GM18507 (cell line): ENCODE measurements around the gene SLC12A8.

ENCODE experiments used
- DNase-seq: peaks from one replicate; pipeline ENCODE4 v3.0.0; 2011; ENCODE audit warnings: low read depth; ENCODE audit not compliant: insufficient read length; ENCODE audit errors: extremely low spot score
- FAIRE-seq: peaks from 2 replicates; lab custom pipeline; 2011; peaks lifted over from hg19 to GRCh38; lab: Jason Lieb, UNC

SLC12A8 gene

DNA sequence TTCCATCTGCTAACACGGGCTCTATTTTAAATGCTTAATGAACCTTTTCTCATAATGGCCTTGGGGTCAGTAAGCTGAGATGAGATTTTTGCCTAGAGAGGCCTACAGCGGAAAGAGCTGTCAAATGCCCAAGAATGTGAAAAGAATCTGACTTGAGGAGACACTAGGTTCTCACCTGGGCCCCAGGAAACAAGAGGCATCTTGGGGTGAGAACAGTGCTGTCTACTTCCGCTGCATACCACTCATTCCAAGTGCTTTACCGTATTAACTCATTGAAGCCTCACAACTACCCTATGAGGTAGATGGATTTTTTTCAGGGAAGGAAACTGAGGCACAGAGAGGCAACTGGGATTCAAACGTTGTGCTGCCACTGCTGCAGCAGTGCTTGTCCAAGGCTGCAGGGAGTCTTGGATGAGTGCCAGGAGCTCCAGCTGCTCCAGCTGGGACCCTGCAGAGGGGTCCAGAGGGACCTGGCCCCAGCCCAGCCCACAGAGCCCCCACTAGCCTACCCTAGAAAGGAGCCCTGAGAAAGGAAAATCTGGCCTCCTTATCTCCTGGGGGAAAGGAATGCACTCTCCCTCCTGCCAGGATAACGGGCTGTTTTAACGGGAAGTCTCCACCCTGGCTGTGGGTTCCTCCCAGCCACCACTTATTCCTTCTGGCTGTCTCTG, 68.4 kb downstream of the SLC12A8 start:
- DNase-seq (no peak), FAIRE-seq (no peak)

DNA sequence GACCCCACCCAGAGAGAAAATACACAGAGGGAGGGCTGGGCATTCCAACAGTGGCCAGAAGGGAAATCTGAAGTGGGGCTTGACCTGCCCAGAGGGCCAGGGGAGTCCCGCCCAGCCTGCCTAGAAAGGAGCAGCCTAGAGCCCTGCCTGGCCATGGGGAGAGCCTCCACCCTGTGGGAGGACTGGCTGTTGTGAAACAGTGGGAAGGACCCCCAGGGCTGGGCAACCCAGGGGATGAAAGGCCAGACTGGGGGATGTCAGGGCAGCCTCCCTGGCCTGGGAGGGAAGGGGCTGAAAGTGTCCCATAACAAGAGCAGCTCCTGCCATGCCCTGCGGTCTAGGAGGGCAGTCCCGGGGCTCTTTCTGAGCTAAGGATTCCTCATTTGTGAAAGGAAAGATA, 69.0 kb downstream of the SLC12A8 start:
- DNase-seq, result no peak

DNA sequence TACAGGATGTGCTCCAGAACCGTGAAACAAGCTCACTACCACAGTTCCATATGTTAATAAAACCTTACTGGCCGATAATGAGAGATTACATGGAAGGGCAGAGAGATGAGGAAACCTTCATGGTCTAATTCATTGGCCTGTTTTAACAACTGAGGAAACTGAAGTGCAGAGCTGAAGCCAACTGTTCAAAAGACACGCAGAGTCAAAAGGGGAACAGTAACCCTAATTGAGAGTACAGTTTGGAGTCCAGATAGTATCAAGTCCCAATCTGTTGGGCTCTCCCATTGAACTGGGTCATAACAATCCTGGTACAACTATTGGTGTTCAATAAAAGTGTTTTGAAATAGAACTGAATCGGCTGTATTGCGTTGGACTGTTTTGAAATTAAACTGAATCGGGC, 69.6 kb downstream of the SLC12A8 start:
- no peak for DNase-seq

More for the DNA sequence above, 69.0 kb downstream of the SLC12A8 start:
- FAIRE-seq, result no peak

DNA sequence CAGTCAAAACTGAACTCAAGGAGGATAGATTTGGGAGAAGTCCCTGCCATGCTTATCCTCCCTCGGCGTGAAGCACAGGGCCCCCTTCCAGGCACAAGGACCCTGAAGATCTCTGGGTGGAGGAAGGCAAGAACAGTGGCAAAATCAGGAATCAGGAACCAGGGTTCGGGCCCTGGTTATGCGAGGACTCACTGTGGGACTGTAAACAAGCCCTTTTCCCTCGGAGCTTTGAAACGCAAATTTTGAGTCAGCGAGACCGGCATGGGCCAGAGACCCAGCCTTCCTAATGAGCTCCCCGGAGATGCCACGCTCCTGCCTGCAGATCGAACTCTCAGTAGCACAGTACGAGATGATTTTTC, 70.1 kb downstream of the SLC12A8 start:
- no peak for DNase-seq
- no peak for FAIRE-seq

More for the DNA sequence above, 69.6 kb downstream of the SLC12A8 start:
- FAIRE-seq, result no peak

DNA sequence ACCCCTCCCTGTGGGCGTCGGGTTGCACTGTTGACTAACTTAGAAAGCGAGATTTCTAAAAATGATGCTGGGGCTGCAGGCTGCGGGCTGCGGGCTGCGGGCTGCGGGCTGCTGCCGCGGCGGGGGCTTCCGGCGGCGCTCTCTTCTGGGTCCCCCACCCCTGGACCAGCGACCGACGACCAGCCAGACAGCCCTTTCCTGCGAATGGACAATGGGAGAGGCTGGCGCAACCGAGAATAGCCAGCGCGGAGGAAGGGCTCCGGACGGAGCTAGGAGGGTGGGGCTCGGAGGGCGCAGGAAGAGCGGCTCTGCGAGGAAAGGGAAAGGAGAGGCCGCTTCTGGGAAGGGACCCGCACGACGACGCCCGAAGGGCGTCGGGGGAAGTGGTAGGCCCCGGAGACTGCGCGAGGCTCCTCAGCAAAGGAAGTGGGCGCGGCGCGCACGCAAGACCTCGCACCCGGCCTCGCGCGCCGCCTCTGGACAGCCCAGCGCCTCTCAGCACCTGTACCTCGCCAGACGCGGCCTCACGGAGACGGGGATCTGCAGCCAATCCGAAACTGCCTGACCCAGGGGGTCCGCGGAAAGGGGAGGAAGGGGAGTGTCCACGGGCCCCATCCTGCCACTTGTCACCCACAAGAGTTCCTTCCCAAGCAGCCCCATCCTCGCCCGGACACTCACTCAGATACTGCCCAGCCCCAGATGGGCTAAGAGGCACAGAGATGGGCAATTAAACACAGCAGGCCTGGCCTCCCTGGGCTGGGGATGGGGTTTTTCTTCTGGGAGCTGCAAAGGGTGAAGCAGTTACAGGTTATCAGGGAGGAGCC, 70.7 kb downstream of the SLC12A8 start:
- DNase-seq, result peak; percentile 68
- no peak for FAIRE-seq

DNA sequence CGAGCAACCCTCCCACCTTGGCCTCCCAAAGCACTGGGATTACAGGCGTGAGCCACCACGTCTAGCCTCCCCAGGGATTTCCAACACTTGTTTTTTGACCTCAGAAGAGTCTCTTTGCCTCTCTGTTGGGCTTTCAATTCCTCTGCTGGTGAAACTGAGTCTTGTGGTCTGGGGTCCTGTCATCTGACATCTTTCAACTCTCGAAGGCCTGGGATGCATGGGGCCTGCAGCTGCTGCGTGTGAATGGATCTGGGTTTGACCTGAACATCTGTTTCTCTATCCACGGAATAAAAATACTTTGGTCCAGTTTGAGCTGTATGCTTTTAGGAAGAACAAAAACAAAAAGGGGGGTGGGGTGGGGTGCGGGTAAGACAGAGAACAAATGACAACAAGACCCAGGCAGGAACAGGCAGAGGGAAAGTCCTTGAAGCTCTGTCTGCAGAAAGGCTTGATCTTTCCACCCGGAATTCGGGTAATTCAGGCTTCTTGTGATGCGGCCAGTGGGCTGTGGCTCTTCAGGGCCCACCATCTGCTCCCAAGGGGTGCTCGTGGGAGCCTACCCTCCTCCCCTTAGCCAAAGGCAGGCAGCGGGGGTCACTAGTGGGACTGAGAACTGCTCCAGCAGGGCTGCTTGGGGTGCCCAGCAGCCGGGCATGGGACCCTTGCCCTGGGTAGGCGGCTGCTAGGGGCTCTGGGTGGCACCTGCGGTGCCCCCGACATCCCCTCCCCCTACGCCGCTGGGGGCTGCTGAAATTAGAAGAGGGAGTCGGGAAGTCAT, 71.5 kb downstream of the SLC12A8 start:
- FAIRE-seq (peak; percentile 86), DNase-seq (no peak)

DNA sequence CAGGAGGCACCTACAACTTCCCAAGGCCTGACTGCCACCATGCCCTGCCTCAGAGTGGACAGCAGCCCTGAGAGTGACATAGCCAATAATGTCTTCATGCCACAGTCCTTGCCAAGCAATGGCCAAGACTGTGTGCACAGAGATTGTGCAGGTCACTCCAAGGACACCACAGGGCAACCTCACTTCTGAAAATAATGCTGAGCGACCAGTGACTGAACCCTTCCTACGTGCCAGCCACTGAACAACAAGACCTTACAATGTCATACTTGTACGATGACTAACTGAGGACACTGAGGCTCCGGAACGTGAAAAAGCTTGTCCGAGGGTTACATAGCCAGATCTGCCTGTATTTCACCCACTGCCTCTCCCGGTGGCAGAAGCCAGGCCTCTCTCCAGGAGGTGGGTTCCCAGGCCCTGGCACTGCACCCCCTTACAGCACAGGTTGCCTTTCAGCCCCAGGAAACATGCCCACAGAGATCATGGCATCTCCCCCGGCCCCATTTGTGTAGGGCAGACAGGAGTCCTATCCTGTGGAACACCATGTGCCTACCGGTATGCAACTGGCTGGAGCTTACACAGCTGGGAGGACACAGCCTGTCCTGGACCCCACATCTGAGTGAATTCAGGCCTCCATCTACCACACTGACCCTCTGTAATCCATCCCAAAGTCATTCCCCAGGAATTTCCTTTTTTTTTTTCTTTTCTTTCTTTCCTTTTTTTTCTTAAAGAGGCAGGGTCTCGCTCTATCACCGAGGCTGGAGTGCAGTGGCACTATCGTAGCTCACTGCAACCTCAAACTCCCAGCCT, 72.3 kb downstream of the SLC12A8 start:
- no peak for FAIRE-seq
- no peak for DNase-seq

DNA sequence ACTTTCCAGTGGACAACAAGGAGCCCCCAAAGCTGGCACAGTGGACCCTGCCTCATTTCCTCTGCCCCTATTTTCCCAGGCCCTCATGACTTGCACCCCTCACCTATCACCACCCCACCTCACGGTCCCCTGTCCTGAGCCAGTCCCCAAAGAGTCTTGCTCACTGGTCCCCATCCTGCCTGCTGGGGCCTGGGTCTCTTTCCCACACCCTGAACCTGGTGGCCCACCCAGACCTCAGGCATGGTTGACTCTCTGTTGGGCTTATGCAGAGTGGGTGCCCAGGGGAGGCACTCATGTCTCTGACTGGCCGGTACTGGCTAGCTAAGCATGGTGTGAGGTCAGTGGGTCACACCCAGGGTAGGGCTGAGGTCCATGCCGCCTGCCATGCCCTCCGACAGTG, 73.2 kb downstream of the SLC12A8 start:
- FAIRE-seq (no peak), DNase-seq (no peak)

DNA sequence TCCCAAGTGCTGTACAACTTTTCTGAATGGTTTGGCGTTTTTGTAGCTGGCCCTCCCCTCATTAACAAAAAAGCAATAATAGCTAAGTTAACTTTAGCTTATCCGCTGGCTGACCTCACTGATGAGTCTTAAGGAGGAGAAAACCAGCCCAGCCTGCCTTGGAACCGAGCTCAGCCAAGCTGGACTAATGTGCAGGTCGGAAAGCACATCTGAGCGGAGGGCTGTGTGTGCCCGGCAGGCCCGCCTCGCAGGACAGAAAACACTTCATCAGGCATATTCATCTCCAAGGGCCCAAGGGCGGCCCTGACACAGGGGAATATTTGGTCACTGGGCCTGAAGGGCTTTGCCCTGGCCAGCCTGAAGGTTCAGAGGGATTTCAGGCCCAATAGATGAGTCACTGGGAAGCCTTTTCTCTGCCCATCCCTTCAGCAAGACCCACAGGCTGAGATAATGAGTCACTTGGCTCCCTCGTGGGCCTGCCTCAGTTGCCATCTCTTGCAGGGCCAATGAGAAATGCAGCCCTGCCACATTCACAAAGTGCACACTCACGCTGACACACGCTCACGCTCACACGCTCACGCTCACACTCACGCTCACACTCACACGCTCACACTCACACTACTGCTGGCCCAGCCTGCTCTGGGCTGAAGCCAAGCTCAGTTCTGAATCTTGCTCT, 75.1 kb downstream of the SLC12A8 start:
- DNase-seq (no peak), FAIRE-seq (no peak)

DNA sequence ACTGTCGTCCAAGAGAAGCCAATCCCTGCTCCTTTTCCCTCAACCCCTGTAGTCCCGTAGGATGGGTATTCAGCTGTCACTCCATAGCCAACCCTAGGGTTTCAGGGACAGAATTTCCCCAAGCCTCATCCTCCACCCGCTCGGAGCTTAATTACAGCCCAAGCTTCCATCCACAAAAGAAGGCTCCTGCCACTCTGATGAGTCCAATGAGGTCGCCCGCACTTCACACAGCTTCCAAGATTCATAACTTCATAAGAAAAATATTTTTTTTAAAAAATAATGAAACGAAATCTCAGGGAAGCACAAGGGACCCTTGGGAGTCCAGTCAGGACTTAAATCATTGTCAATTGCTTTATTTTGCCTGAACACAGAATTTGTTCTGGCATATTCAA, 75.6 kb downstream of the SLC12A8 start:
- FAIRE-seq, result no peak
- DNase-seq, result no peak

DNA sequence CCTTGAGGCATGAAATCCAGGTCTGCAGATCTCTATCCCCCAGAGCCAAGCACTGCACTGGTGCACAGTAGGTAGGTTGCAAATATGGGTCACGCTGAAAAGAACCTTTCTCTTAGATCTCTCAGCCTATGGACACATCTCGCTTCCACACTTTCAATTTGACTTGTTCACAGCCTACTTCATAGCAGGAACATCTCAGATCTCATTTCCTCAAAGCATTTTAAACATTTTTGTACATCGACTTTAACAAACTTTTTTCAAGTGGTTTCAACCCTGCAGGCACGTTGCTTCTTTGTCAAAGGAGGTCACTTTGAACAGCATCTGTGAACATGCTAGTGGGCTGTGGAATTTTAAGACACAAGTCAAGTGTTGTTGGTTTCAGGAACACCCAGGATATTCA, 76.0 kb downstream of the SLC12A8 start:
- FAIRE-seq, result peak; percentile 78

DNA sequence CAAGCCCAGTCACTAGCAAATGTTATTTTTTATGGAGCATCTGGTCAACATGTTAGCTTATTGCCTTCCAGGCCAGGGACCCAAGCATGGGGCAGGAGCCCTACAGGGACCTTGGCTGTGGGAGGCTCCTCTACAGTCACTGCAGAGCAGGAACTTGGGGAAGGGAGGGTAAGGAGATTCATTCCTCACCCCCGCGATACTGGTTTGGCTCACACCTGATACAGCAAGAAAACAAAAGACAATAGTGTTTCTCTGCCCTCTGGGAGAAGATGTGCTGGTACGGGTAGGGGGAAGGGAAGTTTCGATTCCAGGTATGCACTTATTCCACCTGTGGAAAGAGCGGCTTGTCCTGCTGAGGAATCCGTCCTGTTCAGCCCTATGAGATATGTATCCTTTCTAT, 77.6 kb downstream of the SLC12A8 start:
- FAIRE-seq (no peak), DNase-seq (no peak)

More for the DNA sequence above, 76.0 kb downstream of the SLC12A8 start:
- no peak for DNase-seq

DNA sequence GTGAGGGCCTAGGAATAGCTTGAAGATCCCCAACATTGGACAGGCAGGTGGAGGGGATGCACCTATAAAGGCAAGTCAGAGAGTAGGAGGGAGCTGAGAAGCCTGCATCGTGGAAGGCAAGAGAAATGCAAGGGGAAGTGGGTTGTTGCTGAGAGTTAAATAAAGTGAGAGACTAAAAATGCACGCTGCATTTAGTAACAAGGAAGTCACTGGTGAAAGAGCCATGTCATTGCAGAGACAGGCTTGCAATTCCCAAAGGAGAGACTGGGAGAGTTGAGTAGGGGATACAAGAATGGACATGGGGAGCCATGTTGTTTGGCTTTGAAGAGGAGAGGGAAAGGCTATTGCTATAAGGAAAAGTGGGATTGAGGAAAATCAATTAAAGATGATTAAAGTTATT, 79.7 kb downstream of the SLC12A8 start:
- peak; percentile 65 for FAIRE-seq
- DNase-seq, result no peak

DNA sequence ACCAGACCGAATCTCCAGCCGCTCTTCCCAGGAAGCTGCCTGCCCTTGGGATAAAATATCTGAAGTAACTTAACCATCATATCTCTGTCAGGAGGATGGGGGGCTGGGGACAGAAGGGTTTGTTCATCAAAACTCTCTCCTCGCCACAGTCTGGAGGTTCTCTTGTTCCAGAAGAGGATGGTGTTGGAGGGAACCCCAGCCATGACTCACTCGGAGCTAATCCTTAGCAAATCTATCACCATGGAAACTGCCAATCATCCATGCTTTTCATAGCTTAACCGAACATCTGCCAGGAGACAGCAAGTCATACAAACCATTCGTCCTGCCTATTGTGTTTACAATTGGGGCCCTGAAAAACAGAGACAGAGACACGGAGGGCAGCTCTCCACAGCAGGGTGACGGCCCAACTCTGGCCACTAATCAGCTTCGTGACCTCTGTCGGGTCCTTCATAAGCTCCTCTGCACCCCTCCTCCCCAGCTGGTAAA, 83.0 kb downstream of the SLC12A8 start:
- FAIRE-seq (no peak), DNase-seq (no peak)

DNA sequence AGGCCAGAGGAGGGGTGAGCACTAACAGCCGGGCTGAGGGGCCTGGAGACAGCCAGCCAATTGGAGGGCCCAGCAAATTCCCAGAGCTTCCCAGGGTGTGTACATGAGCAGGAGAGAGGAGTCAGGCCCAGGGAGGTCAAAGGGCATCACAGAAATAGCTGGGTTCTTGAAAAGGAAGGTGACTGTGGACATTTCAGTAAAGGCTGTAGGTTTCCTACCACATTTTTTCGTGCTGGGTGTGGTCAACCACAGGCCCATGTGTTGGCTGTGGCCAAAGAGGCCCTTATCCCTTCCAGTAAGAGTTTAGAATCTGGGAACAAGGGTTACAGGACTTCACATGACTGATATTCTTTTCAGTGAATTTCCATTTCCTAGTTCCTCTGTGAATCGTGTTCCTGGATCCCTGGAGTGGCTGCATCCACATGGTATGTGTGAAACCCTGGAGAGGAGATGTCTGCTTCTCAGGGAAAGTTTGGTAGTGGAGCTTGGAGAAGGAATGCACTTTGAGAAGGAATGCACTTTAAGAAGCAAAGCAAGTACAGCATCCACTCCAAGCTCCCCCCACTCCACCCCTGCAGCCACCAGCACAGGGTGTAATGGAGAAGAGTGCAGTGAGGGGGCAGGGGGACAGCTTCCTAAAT, 83.6 kb downstream of the SLC12A8 start:
- FAIRE-seq, result peak; percentile 65
- no peak for DNase-seq

DNA sequence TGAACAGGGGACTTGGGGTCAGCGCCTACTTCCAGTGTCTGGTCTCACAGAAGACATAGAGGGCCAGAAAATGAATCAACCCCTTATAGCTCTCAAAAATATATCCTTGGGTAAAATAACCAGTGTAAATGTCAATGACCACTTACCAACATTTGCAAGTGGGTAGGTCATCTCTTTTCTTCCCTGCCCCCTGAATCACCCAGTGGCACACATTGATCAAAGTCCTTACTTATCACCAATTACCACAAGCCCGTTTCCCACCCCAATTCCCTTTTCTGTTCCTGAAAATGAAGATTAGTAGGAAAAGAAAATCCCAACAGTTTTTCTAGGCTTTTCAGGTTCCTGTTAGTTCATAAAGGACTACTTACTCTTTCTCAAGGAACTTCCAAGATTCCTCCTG, 86.2 kb downstream of the SLC12A8 start:
- no peak for DNase-seq
- no peak for FAIRE-seq

DNA sequence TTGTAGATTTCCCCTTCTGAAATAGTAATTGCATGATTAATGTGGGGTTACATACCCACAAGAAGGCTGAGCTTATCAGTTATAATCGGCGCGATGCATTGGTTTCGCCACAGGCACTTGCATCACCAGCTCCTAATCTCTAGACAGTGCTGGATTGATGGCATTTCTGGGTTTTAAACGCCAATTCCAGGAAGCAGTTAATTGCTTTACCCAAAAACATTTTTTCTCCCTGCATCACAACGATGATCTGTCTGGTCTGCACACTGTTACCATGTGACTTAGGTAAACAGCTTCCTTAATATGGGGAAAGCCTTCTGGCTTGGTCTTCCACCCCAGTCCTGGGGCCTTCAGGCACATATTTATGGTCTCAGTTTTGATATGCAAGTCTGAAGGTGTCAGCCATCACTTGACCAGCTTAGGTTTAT, 86.7 kb downstream of the SLC12A8 start:
- FAIRE-seq (no peak), DNase-seq (no peak)
